Activated T-helper 17 cell treated with anti-CD3 and anti-CD28 coated beads, Interleukin-2, amount 50 U/mL, for 72 hours (primary cell): ENCODE results near the gene SHISA6. TPM values are rescaled to one million over a fixed set of nuclear protein-coding genes. Genes with fewer than 3 reads are reported as not detected.

Experiments
- ATAC-seq: fragments of 150-1000 bp; cut with Tn5 transposase; replicated peaks from 2 replicates; pipeline ENCODE4 v1.10.0; 2021; ENCODE audit warnings: mild to moderate bottlenecking, moderate library complexity
- H3K27ac Mint-ChIP-seq: one replicate; pipeline ENCODE4 v1.8.0; 2022; ENCODE audit warnings: mixed read lengths
- H3K27me3 Mint-ChIP-seq: one replicate; pipeline ENCODE4 v1.8.0; 2022; ENCODE audit warnings: mixed read lengths
- H3K36me3 Mint-ChIP-seq: one replicate; pipeline ENCODE4 v1.8.0; 2022; ENCODE audit warnings: low read depth, mild to moderate bottlenecking, mixed read lengths
- H3K4me1 Mint-ChIP-seq: one replicate; pipeline ENCODE4 v1.8.0; 2022; ENCODE audit warnings: mixed read lengths
- H3K4me3 Mint-ChIP-seq: one replicate; pipeline ENCODE4 v1.8.0; 2022; ENCODE audit warnings: mild to moderate bottlenecking, mixed read lengths
- H3K9me3 Mint-ChIP-seq: one replicate; pipeline ENCODE4 v1.8.0; 2022; ENCODE audit warnings: mixed read lengths
- total RNA-seq, 2 donors: library from RNA; stranded (reverse); gene quantifications; one replicate each; pipeline ENCODE4 v1.2.3, GENCODE V29; 2022

Gene SHISA6
- not detected for total RNA-seq

DNA sequence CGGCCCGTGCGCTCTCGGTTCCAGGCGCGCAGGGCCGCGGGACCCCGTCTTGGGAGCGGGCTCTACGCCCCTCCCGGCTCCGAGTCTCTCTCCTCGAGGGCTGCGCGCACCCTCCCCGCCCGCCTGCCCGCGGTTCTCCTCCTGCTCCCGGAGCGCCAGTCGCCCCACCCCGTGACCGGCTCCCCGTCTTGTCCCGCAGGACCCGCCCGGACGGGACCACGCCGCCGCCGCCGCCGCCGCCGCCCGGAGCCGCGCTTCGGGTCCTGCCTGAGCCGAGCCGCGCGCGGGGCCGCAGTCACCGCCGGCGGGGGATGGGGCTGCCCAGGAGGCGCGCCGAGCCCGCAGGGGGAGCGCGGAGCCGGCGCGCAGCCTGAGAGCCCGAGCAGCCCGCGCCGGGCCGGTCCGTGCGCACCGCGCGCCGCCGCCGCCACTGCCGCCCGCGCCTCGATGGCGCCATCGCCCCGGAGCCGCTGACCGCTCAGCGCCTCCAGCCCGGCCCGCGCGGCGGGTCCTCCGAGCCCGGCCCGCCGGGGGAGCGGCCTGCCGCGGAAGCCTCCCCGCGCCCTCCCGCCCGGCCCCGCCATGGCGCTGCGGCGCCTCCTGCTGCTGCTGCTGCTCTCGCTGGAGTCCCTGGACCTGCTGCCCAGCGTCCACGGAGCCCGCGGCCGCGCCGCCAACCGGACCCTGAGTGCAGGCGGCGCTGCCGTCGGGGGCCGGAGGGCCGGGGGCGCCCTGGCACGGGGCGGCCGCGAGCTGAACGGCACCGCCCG is at the start of gene SHISA6:
Gene SHISA6 (plus strand): TSS at position 373 of the 770 bp plus-strand sequence.
- Mint-ChIP-seq H3K9me3 (no peaks in the 10 kb centered on the region), H3K27me3 (peaks cover 26% of the 10 kb centered on the region), H3K4me3 (no peak within 1 kb of the TSS), H3K4me1 (no peaks in the 10 kb centered on the region), H3K36me3 (no peaks in the 10 kb centered on the region), H3K27ac (no peak within 1 kb of the TSS)
- no peak for ATAC-seq

GRCh38 chr17:11195801-11196200 is 45.2 kb upstream of the SHISA6 start:
- H3K9me3 Mint-ChIP-seq: peaks cover 8% of the 10 kb centered on the region
- H3K36me3 Mint-ChIP-seq: no peaks in the 10 kb centered on the region
- H3K27ac Mint-ChIP-seq: no peak overlapping the region
- no peak overlapping the region for H3K4me3 Mint-ChIP-seq
- H3K27me3 Mint-ChIP-seq: no peaks in the 10 kb centered on the region
- H3K4me1 Mint-ChIP-seq: no peaks in the 10 kb centered on the region
- ATAC-seq: no peak

- Mint-ChIP-seq H3K4me1 (no peaks in the 10 kb centered on the region), H3K36me3 (no peaks in the 10 kb centered on the region), H3K9me3 (peaks cover 11% of the 10 kb centered on the region), H3K4me3 (no peak overlapping the region), H3K27me3 (no peaks in the 10 kb centered on the region), H3K27ac (no peak overlapping the region)
- no peak for ATAC-seq
These were observed 36.0 kb upstream of the SHISA6 start for GRCh38 chr17:11204991-11205390.

- no peaks in the 10 kb centered on the region for H3K36me3 Mint-ChIP-seq
- H3K4me1 Mint-ChIP-seq: no peaks in the 10 kb centered on the region
- H3K9me3 Mint-ChIP-seq: peaks cover 16% of the 10 kb centered on the region
- H3K27me3 Mint-ChIP-seq: no peaks in the 10 kb centered on the region
- H3K4me3 Mint-ChIP-seq: no peak overlapping the region
- no peak overlapping the region for H3K27ac Mint-ChIP-seq
- ATAC-seq: no peak
These were observed 35.4 kb upstream of the SHISA6 start for GRCh38 chr17:11205659-11206058.

DNA sequence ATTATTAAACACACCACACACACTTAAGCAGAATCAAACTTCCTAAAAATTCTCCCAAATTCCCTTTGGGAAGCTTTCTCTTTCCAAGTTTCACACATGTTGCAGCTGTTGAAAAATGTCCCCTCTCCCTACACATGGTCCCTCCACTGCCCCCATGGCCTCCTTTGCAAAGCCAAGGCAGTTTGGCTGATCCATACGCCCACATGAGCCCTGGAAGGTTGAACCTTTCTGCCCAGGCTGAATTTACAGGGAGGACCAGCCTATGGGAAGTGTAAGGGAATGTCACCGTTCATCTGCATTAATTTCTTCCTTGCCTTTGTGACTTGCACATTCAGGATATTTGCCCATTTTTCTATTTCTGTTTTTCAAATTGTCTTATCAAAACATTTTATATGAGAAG is 31.1 kb upstream of the SHISA6 start:
- no peak for ATAC-seq
- Mint-ChIP-seq H3K27me3 (no peaks in the 10 kb centered on the region), H3K36me3 (no peaks in the 10 kb centered on the region), H3K9me3 (peaks cover 23% of the 10 kb centered on the region), H3K27ac (no peak overlapping the region), H3K4me1 (no peaks in the 10 kb centered on the region), H3K4me3 (no peak overlapping the region)

DNA sequence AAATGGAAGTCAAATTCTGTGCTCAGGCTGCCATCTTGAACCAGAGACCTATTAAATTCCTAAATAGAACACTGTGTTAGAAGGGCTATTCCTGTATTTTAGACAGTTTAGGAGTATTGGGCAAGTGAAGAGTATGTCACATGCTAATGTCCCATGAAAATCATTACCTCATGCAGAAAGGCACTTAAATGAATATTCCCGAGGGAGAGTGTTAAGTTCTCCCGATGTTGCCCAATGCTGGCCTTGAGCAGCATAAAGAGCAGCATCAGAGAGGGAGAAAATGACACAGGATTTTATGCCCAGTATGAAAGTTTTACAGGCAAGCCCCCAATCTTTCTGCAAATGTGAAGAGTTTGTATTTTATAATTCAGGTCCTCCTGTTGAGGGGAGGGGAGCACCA is 28.2 kb upstream of the SHISA6 start:
- H3K36me3 Mint-ChIP-seq: no peaks in the 10 kb centered on the region
- no peaks in the 10 kb centered on the region for H3K4me1 Mint-ChIP-seq
- peaks cover 19% of the 10 kb centered on the region for H3K9me3 Mint-ChIP-seq
- H3K27me3 Mint-ChIP-seq: no peaks in the 10 kb centered on the region
- no peak overlapping the region for H3K4me3 Mint-ChIP-seq
- no peak overlapping the region for H3K27ac Mint-ChIP-seq
- ATAC-seq: no peak

DNA sequence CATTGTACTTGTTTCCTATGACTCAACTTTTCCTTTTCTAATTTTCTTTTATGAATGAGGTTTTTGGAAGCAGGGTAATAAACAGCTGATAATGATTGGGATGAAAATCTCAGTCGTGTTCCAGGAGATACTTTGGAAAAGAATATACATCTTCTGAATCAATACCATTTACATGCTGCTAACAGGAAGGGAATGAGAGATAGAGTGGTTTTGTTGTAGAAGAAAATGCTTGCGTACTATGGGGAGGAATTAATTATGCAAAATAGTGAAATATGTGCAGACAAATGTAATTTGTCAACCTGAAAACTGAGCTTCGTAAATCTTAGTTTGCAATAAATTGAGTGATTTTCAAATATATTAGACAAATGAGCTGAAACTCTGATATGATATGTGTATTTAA is 24.0 kb upstream of the SHISA6 start:
- no peak for ATAC-seq
- Mint-ChIP-seq H3K27me3 (peaks cover 6% of the 10 kb centered on the region), H3K36me3 (no peaks in the 10 kb centered on the region), H3K27ac (no peak overlapping the region), H3K9me3 (peaks cover 3% of the 10 kb centered on the region), H3K4me1 (no peaks in the 10 kb centered on the region), H3K4me3 (no peak overlapping the region)

DNA sequence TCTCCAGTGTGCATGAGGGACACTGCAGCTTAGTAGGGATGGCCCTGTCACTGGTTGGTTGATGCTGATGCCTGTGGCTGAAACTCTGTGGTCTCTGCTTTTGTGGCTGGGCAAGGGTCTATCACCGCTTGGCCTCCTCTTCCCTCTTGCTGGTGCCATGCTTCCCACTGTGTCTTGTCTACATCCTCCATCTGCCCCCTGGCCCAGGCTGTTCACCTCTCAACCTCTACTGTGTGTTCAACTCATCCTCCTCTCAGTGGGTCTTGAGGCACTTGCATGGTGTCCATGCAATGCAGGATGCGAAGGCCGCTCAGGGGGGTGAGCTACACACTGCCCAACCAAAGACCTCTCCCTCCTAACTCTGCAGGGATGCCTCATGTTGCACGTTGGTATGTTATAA is 19.8 kb upstream of the SHISA6 start:
- Mint-ChIP-seq H3K36me3 (no peaks in the 10 kb centered on the region), H3K4me3 (no peak overlapping the region), H3K27ac (no peak overlapping the region), H3K9me3 (peaks cover 15% of the 10 kb centered on the region), H3K27me3 (peaks cover 15% of the 10 kb centered on the region), H3K4me1 (no peaks in the 10 kb centered on the region)
- no peak for ATAC-seq

GRCh38 chr17:11221721-11222120 is 19.3 kb upstream of the SHISA6 start:
- Mint-ChIP-seq H3K27ac (no peak overlapping the region), H3K4me1 (no peaks in the 10 kb centered on the region), H3K9me3 (peaks cover 15% of the 10 kb centered on the region), H3K27me3 (peaks cover 15% of the 10 kb centered on the region), H3K4me3 (no peak overlapping the region), H3K36me3 (no peaks in the 10 kb centered on the region)
- no peak for ATAC-seq

- Mint-ChIP-seq H3K4me1 (no peaks in the 10 kb centered on the region), H3K27ac (no peak overlapping the region), H3K9me3 (peaks cover 1% of the 10 kb centered on the region), H3K4me3 (no peak overlapping the region), H3K27me3 (peaks cover 24% of the 10 kb centered on the region), H3K36me3 (no peaks in the 10 kb centered on the region)
- no peak for ATAC-seq
These were observed 2.3 kb upstream of the SHISA6 start for GRCh38 chr17:11238705-11239104.

GRCh38 chr17:11239379-11239970 is 1.5 kb upstream of the SHISA6 start:
- H3K27me3 Mint-ChIP-seq: peaks cover 24% of the 10 kb centered on the region
- no peak overlapping the region for H3K27ac Mint-ChIP-seq
- H3K4me1 Mint-ChIP-seq: no peaks in the 10 kb centered on the region
- no peak for ATAC-seq
- H3K36me3 Mint-ChIP-seq: no peaks in the 10 kb centered on the region
- H3K9me3 Mint-ChIP-seq: no peaks in the 10 kb centered on the region
- H3K4me3 Mint-ChIP-seq: no peak overlapping the region

DNA sequence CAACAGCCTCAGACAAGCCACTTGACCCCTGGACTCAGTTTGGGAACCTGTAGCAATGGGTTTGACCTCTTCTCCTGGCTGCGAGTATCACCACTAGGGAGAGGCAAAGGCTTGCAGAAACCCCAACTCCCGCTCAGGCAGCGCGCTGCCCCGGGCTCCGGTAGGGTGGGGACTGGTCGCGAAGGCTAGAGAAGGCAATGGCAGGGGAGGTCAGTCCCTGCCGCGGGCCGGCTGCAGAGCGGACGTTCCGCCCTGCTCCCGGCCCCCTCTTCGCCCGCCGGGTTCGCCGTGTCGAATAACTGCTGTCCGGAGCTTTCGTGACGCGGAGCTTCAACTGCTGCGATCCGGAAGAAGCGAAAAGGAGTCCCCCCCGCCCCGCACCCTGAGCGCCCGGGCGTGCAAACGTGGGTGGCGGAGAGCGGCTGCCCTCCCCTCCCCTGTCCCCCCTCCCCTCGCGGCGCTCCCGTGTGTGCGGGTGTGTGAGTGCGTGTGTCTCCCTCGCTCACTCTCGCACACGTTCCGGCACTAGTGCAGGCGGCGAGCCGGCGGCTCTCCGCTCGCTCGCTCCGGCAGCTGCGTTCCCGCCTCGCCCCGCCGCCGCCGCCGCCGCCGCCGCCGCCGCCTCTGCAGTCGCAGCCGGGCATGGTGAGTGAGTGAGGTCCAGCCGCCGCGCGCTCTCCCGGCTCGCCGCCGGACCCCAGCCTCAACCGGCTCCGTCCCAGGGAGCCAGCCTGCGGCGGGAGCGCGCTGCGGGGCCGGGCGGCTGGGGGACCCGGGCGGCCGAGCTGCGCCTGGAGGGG is 772 bp upstream of the SHISA6 start:
- no peak for ATAC-seq
- no peaks in the 10 kb centered on the region for H3K4me1 Mint-ChIP-seq
- no peak overlapping the region for H3K4me3 Mint-ChIP-seq
- H3K9me3 Mint-ChIP-seq: no peaks in the 10 kb centered on the region
- H3K36me3 Mint-ChIP-seq: no peaks in the 10 kb centered on the region
- peaks cover 25% of the 10 kb centered on the region for H3K27me3 Mint-ChIP-seq
- H3K27ac Mint-ChIP-seq: no peak overlapping the region

DNA sequence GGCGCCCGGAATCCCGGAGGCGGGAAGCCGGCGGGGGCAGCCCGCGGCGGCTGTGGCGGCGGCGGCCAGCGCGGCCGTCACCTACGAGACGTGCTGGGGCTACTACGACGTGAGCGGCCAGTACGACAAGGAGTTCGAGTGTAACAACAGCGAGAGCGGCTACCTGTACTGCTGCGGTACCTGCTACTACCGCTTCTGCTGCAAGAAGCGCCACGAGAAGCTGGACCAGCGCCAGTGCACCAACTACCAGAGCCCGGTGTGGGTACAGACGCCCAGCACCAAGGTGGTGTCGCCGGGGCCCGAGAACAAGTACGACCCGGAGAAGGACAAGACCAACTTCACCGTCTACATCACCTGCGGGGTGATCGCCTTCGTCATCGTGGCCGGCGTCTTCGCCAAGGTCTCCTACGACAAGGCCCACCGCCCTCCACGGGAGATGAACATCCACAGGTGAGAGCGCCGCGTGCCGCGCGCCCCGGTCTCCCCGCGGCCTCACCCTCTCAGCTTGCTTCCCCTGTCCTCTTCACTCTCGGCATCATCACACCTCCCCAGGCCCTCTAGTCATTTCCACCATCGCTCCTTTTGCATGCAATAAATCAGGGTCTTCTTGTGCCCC is 706 bp downstream of the SHISA6 start:
- ATAC-seq: no peak
- H3K4me1 Mint-ChIP-seq: no peaks in the 10 kb centered on the region
- no peaks in the 10 kb centered on the region for H3K36me3 Mint-ChIP-seq
- H3K27me3 Mint-ChIP-seq: peaks cover 26% of the 10 kb centered on the region
- no peaks in the 10 kb centered on the region for H3K9me3 Mint-ChIP-seq
- H3K27ac Mint-ChIP-seq: no peak overlapping the region
- H3K4me3 Mint-ChIP-seq: no peak overlapping the region

DNA sequence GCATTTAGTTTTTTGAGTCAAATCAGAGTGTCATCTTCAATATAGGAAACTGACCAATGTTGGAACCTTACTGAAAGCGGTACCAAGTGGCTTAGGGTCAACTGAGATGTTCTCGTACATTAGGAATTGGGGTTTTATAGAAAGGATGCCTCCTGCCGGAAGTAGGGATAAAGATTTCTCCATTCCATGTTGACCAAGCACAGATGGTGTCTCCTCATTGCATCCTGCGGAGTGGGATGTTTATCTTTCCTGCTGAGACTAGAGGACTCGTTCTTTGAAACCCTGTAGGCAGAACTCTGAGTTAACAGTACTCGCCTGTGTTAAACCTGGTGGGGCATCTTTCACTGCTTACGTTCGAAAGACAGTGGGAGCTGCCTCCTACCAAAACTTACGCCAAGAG is 1.4 kb downstream of the SHISA6 start:
- Mint-ChIP-seq H3K36me3 (no peaks in the 10 kb centered on the region), H3K4me3 (no peak overlapping the region), H3K27me3 (peaks cover 26% of the 10 kb centered on the region), H3K27ac (no peak overlapping the region), H3K9me3 (no peaks in the 10 kb centered on the region), H3K4me1 (no peaks in the 10 kb centered on the region)
- ATAC-seq: no peak
